ENCODE results near the gene TRAPPC10. TPM values are rescaled to one million over a fixed set of nuclear protein-coding genes. Genes with fewer than 3 reads are reported as not detected.
A peak's percentile ranks its signal among the peaks of the same experiment; 100 is the strongest.

The TRAPPC10 gene
- total RNA-seq, 1 experiment from 2014 or later: 32.9 TPM

DNA sequence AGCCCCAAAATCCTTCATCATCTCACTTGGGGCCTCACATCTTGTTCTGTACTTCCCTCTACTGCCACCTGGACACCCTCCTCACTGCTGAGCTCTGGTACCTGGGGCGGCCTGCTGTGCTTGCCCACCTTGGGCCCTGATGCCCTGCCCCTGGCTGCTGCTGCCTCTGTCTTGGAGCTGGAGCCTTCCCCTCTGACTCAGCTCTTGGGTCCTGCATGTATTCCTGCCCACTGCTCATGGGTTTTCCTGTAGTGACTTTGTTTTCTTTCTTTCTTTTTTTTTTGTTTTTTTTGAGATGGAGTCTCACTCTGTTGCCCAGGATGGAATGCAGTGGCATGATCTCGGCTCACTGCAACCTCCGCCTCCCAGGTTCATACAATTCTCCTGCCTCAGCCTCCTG, 37.5 kb downstream of the TRAPPC10 start:
- H3K4me2 ChIP-seq (ENCODE audit: insufficient read depth, insufficient read length, low read length): no peak overlapping the region
- H3K23ac ChIP-seq (ENCODE audit: insufficient read length, low read depth, low read length): no peak overlapping the region
- H2BK20ac ChIP-seq (ENCODE audit: low read depth, low read length, poor library complexity, severe bottlenecking): no peak overlapping the region
- no peak overlapping the region for H2BK15ac ChIP-seq (ENCODE audit: low read depth, low read length)
- no peaks in the 10 kb centered on the region for H3K27me3 Mint-ChIP-seq (ENCODE audit: low read depth)
- peaks cover under 1 to 13% (median 11%) of the 10 kb centered on the region in 3 experiments; a peak in 6 of 7 replicates for H3K36me3 Mint-ChIP-seq (ENCODE audit: insufficient read depth in 1 of 3, low read depth in 3 of 3)
- H3K9me3 ChIP-seq (ENCODE audit: control insufficient read depth, low read depth, low read length): no peaks in the 10 kb centered on the region
- no peak overlapping the region for H4K5ac ChIP-seq (ENCODE audit: insufficient read length, low read depth, low read length)
- DNase-seq: no peak
- no peak overlapping the region for H3K18ac ChIP-seq (ENCODE audit: insufficient read length, low read depth, low read length)
- H2AFZ ChIP-seq (ENCODE audit: low read length): no peak overlapping the region
- H4K91ac ChIP-seq (ENCODE audit: insufficient read length, low read depth, low read length): no peak overlapping the region
- H3K27ac Mint-ChIP-seq: peak overlapping the region in 2 of 3 experiments; percentile 25 to 68; a peak in 2 of 7 replicates
- peaks cover 4% of the 10 kb centered on the region for H4K20me1 ChIP-seq (ENCODE audit: control insufficient read depth, insufficient read depth, insufficient read length)
- H3T11ph ChIP-seq (ENCODE audit: low read length): no peak overlapping the region
- no peaks in the 10 kb centered on the region for H3K79me1 ChIP-seq (ENCODE audit: insufficient read depth, low read depth, low read length, poor library complexity, severe bottlenecking)
- H4K8ac ChIP-seq (replicated peaks; ENCODE audit: insufficient read length, low read depth, low read length): no peak overlapping the region
- no peak overlapping the region for H3K56ac ChIP-seq (ENCODE audit: insufficient read length, low read depth, low read length)
- H3K4ac ChIP-seq (ENCODE audit: low read depth, low read length): no peak overlapping the region
- no peaks in the 10 kb centered on the region for H3K27me3 ChIP-seq (ENCODE audit: insufficient read depth, low read length)
- H2BK5ac ChIP-seq (ENCODE audit: insufficient read length, low read length): no peak overlapping the region
- H2BK12ac ChIP-seq (ENCODE audit: insufficient read length, low read depth, low read length): no peak overlapping the region
- H3K4me3 Mint-ChIP-seq: no peak overlapping the region
- no peaks in the 10 kb centered on the region for H3K23me2 ChIP-seq (ENCODE audit: insufficient read length, low read depth, low read length, poor library complexity, severe bottlenecking)
- peaks cover 1% of the 10 kb centered on the region; the same call in 1 of the 2 replicates for H3K79me2 ChIP-seq (ENCODE audit: insufficient read depth, low read length)
- TF ChIP-seq, protein P1, sequence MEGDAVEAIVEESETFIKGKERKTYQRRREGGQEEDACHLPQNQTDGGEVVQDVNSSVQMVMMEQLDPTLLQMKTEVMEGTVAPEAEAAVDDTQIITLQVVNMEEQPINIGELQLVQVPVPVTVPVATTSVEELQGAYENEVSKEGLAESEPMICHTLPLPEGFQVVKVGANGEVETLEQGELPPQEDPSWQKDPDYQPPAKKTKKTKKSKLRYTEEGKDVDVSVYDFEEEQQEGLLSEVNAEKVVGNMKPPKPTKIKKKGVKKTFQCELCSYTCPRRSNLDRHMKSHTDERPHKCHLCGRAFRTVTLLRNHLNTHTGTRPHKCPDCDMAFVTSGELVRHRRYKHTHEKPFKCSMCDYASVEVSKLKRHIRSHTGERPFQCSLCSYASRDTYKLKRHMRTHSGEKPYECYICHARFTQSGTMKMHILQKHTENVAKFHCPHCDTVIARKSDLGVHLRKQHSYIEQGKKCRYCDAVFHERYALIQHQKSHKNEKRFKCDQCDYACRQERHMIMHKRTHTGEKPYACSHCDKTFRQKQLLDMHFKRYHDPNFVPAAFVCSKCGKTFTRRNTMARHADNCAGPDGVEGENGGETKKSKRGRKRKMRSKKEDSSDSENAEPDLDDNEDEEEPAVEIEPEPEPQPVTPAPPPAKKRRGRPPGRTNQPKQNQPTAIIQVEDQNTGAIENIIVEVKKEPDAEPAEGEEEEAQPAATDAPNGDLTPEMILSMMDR (conservative IDR thresholded peaks at IDR 0.05): no peak
- H3K4me1 ChIP-seq (ENCODE audit: insufficient read depth, low read length): no peaks in the 10 kb centered on the region
- no peak overlapping the region for H3K27ac ChIP-seq (ENCODE audit: insufficient read length, low read depth, low read length)
- no peak overlapping the region for H3K9ac ChIP-seq (ENCODE audit: extremely low read depth, insufficient read length, low read length)
- no peaks in the 10 kb centered on the region for H3K4me1 Mint-ChIP-seq
- H3K9me3 Mint-ChIP-seq: no peaks in the 10 kb centered on the region
- no peak overlapping the region for H2BK120ac ChIP-seq (ENCODE audit: low read depth, low read length, poor library complexity, severe bottlenecking)
- no peak overlapping the region for H3K14ac ChIP-seq (ENCODE audit: insufficient read depth, low read length)
- no peak overlapping the region for H2AK5ac ChIP-seq (ENCODE audit: insufficient read length, low read length)
- no CpG with 5 or more reads among the region's 3 CpGs for WGBS (ENCODE audit: extremely low coverage, insufficient read length, low lambda C conversion rate)

Data from H9 (cell line).